ENCODE data around the gene TEAD1. TPM values are rescaled to one million over a fixed set of nuclear protein-coding genes. Genes with fewer than 3 reads are reported as not detected.

The TEAD1 gene
- total RNA-seq, 1 donor from 2014 or later: 51.9 TPM

GRCh38 chr11:12856338-12856737 lies 182.1 kb downstream of the TEAD1 start:
- H3K27me3 ChIP-seq (ENCODE audit: low read depth): no peaks in the 10 kb centered on the region
- H3K27ac ChIP-seq: no peak overlapping the region
- DNase-seq (no peak), ATAC-seq (no peak)
- TF ChIP-seq CTCF (IDR thresholded peaks at IDR 0.05): no peak
- H3K9me3 ChIP-seq: no peaks in the 10 kb centered on the region
- H3K4me1 ChIP-seq: peaks cover 13% of the 10 kb centered on the region
- H3K4me3 ChIP-seq: no peak overlapping the region
- no peaks in the 10 kb centered on the region for H3K36me3 ChIP-seq
- intact Hi-C loops (cut with DNase I): no loop called here

- intact Hi-C loops (cut with DNase I): no loop called here
- no peak overlapping the region for H3K27ac ChIP-seq
- no peak overlapping the region for H3K4me3 ChIP-seq
- DNase-seq (no peak), ATAC-seq (no peak)
- H3K4me1 ChIP-seq: peaks cover 13% of the 10 kb centered on the region
- no peaks in the 10 kb centered on the region for H3K27me3 ChIP-seq (ENCODE audit: low read depth)
- H3K36me3 ChIP-seq: no peaks in the 10 kb centered on the region
- TF ChIP-seq CTCF (IDR thresholded peaks at IDR 0.05): no peak
- no peaks in the 10 kb centered on the region for H3K9me3 ChIP-seq
These were observed 183.4 kb downstream of the TEAD1 start for GRCh38 chr11:12857572-12857971.

DNA sequence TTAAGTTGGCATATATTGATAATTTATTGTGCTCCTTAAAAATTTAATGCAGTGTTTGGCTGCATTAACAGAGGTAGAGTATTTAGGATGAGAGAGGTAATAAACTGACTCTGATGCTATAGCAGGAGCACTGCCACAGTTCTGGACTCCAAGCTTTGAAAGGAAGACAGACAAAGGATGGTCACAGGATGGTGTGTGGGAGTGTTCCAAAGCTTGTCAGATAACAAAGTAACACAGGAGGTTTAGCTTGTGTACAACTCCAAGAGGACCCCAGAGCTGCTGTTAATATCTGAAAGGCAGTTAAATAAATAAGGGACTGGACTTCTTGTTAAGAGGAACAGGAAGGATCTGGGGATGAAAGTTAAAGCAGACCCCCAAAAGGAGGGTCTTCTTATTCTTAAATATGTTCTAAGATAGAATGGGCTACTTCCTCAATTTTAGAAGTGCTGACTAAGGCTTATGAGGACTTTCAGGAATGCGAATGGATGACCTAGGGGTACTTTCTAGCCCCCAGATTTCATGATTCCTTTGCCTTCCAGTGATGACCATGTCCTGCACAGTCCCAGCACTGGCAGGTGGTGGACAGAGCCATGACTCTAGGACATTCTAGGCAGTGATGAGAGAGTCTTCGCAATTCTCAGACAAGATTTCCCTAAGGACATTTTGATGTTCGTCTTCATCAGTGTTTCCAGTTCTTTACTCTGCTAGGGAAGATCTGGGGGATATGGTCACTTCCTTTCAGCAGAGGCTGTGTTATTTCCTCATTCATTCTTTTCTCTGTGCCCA lies 185.8 kb downstream of the TEAD1 start:
- no peak overlapping the region for H3K27ac ChIP-seq
- intact Hi-C loops (cut with DNase I): no loop called here
- DNase-seq (no peak), ATAC-seq (no peak)
- H3K4me3 ChIP-seq: no peak overlapping the region
- no peak for TF ChIP-seq CTCF (IDR thresholded peaks at IDR 0.05)
- H3K27me3 ChIP-seq (ENCODE audit: low read depth): no peaks in the 10 kb centered on the region
- no peaks in the 10 kb centered on the region for H3K9me3 ChIP-seq
- H3K36me3 ChIP-seq: no peaks in the 10 kb centered on the region
- peaks cover 5% of the 10 kb centered on the region for H3K4me1 ChIP-seq

GRCh38 chr11:12860827-12861226 lies 186.6 kb downstream of the TEAD1 start:
- H3K27me3 ChIP-seq (ENCODE audit: low read depth): no peaks in the 10 kb centered on the region
- no peak overlapping the region for H3K4me3 ChIP-seq
- H3K9me3 ChIP-seq: no peaks in the 10 kb centered on the region
- intact Hi-C loops (cut with DNase I): no loop called here
- DNase-seq: no peak
- ATAC-seq: no peak
- H3K36me3 ChIP-seq: no peaks in the 10 kb centered on the region
- H3K4me1 ChIP-seq: peaks cover 5% of the 10 kb centered on the region
- H3K27ac ChIP-seq: no peak overlapping the region
- no peak for TF ChIP-seq CTCF (IDR thresholded peaks at IDR 0.05)

DNA sequence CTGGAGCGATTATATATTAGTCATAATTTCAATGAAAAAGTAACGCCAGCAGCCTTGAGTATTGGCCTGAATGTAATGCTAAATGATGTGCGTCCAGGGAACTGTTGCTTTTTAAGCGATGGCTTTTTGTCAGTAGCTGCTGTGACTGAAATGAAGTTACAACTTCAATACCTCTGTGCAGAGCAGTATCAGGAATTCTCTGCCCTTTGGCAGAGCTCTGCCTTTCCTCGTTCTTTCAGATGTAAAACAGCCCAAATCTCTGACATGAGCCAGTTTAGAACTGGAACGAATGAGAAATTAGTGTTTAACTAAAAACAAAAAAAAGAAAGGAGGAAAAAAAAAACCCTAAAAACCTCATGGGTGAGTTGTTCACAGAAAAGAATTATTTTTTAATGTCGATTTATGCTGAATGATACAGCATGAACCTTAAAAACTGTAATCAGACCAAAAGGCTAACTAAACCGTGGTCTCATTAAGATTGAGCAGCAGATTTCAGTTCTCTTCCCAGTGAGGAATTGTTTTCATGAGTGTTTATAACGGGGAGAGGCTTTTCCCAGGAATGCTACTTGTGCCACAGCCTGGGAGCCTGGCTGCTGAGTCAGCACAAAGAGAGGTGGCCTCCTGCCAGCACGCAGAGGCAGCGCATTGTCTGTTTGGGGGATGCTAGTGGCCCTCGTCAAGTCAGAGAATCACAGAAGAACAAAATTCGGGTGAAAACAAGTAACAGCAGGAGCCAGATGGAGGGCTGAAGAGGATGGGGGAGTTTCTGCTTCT lies 188.7 kb downstream of the TEAD1 start:
- H3K4me3 ChIP-seq: no peak overlapping the region
- ATAC-seq: peak in 1 of 2 donors; percentile 24

More for the DNA sequence above, 188.7 kb downstream of the TEAD1 start:
- Histone ChIP-seq H3K36me3 (no peaks in the 10 kb centered on the region), H3K9me3 (no peaks in the 10 kb centered on the region), H3K27ac (peak overlapping the region; percentile 5), H3K27me3 (ENCODE audit: low read depth) (no peaks in the 10 kb centered on the region), H3K4me1 (peaks cover 5% of the 10 kb centered on the region)
- no peak for DNase-seq
- no peak for TF ChIP-seq CTCF (IDR thresholded peaks at IDR 0.05)
- intact Hi-C loops (cut with DNase I): no loop called here
